ENCODE results near the gene SELENON.

SELENON gene

GRCh38 chr1:25866288-25866687, 66.3 kb downstream of the SELENON start:
- no peak overlapping the region for H3K4me3 ChIP-seq (ENCODE audit: low read length)
- no peak for TF ChIP-seq CTCF (IDR thresholded peaks at IDR 0.05; ENCODE audit: insufficient read depth, low read depth, low read length, missing control alignments)
- no peak for DNase-seq (ENCODE audit: low read depth)

GRCh38 chr1:25867210-25867991, 67.4 kb downstream of the SELENON start:
- no peak overlapping the region for H3K4me3 ChIP-seq (ENCODE audit: low read length)
- no peak for DNase-seq (ENCODE audit: low read depth)
- no peak for TF ChIP-seq CTCF (IDR thresholded peaks at IDR 0.05; ENCODE audit: insufficient read depth, low read depth, low read length, missing control alignments)
